Nephron (organoid): ENCODE measurements around the gene SH2B2.

Experiments used
- H3K27ac Mint-ChIP-seq, 3 experiments: 2 replicates each; pipeline ENCODE4 v1.8.0; 2020; ENCODE audit warnings: mixed read lengths in 3 of 3, mild to moderate bottlenecking in 2 of 3, moderate library complexity in 1 of 3
- H3K27me3 Mint-ChIP-seq: 2 replicates; pipeline ENCODE4 v1.8.0; 2021; ENCODE audit warnings: low read depth, mild to moderate bottlenecking, moderate library complexity, mixed read lengths
- H3K36me3 Mint-ChIP-seq: 2 replicates; pipeline ENCODE4 v1.8.0; 2020; ENCODE audit warnings: low read depth, mixed read lengths
- H3K4me1 Mint-ChIP-seq: 2 replicates; pipeline ENCODE4 v1.8.0; 2020; ENCODE audit warnings: mixed read lengths
- H3K4me3 Mint-ChIP-seq, 3 experiments: 2 replicates each; pipeline ENCODE4 v1.8.0; 2020; ENCODE audit warnings: mild to moderate bottlenecking in 3 of 3, mixed read lengths in 3 of 3, moderate library complexity in 2 of 3
- H3K9me3 Mint-ChIP-seq: 2 replicates; pipeline ENCODE4 v1.8.0; 2020; ENCODE audit warnings: mixed read lengths
- TF ChIP-seq, protein P1 (sequence below), 3 experiments: fragments of 200-600 bp; sonication (generic); IDR thresholded peaks; one replicate each; pipeline ENCODE4 v1.5.0; 2021; ENCODE audit warnings: antibody characterized with exemption in 3 of 3; ENCODE audit not compliant: unreplicated experiment in 3 of 3

Gene SH2B2

DNA sequence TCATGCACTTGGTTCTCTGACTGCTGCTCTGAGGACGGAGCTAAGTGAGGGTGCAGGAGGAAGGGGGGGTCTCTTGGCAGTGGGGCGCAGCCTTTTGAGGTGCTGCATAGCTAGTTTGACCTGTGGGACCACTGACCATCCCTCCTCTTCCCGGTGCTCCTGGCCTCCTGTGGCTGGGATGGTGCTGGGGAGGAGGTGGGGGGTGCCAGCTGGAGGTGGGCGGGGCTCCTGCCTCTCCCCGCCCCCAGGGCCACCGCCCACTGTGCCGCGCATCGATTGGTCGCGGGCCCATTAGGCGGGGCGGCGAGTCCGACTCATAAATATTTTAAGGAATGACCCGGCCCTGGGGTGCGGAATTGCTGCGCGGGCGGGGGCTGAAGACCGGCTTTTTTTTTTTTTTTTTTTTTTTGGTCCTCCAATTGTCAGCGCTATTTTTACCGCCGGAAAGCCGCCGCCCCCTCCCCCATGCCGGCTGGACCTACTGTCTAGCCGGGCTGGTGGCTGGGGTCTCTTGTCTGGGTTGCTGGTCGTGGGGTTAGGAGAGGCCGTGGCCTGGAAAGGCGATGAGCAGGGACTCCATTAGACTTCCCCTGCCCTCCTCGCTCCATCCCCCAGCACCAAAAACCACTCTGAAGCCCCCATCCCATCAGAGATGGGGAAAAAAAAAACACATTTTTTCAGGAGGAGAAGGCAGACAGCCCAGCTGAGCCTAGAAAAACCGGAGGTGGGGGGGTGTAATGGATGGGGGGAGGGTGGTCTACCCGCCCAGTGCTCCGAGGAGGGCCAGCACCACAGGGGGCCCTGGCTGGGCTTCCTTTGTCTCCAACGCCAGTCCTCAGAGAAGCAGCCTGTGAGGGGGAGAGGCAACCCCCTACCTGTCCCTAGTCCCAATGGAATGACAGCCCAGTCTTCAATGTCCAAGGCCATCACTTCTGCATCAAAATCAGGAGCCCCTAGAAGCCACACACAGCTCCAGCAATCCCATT lies 6.4 kb downstream of the SH2B2 start:
- peaks cover 41% of the 10 kb centered on the region for H3K4me1 Mint-ChIP-seq
- H3K36me3 Mint-ChIP-seq = no peaks in the 10 kb centered on the region
- H3K4me3 Mint-ChIP-seq = peak overlapping the region in 1 of 3 experiments; percentile 50
- TF ChIP-seq, protein P1, sequence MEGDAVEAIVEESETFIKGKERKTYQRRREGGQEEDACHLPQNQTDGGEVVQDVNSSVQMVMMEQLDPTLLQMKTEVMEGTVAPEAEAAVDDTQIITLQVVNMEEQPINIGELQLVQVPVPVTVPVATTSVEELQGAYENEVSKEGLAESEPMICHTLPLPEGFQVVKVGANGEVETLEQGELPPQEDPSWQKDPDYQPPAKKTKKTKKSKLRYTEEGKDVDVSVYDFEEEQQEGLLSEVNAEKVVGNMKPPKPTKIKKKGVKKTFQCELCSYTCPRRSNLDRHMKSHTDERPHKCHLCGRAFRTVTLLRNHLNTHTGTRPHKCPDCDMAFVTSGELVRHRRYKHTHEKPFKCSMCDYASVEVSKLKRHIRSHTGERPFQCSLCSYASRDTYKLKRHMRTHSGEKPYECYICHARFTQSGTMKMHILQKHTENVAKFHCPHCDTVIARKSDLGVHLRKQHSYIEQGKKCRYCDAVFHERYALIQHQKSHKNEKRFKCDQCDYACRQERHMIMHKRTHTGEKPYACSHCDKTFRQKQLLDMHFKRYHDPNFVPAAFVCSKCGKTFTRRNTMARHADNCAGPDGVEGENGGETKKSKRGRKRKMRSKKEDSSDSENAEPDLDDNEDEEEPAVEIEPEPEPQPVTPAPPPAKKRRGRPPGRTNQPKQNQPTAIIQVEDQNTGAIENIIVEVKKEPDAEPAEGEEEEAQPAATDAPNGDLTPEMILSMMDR (IDR thresholded peaks at IDR 0.05; ENCODE audit: unreplicated experiment in 3 of 3) = no peak
- no peak overlapping the region for H3K27ac Mint-ChIP-seq
- H3K9me3 Mint-ChIP-seq = no peaks in the 10 kb centered on the region
- peaks cover 22% of the 10 kb centered on the region for H3K27me3 Mint-ChIP-seq

DNA sequence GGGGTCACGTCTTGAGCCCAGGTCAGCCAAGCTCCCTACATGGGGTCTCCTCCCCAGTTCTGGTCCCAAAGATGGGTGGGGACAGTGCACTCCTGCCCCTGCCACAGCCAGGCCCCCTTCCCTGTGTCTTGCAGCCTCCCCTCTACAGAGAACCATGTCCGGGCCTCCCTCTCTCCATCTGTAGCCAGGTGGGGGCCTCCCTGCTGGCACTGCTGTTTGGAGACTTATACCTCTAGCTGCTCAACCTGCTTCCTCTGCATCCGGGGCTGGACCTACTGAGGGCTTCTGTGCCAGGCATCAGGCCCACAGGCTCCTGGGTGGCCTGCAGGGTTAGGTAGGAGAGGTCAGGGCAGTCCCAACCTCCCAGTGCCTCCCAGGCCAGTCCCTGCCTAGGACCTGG lies 7.9 kb downstream of the SH2B2 start:
- Mint-ChIP-seq H3K4me3 (no peak overlapping the region), H3K27ac (no peak overlapping the region), H3K9me3 (no peaks in the 10 kb centered on the region), H3K36me3 (no peaks in the 10 kb centered on the region), H3K27me3 (peaks cover 19% of the 10 kb centered on the region), H3K4me1 (peaks cover 38% of the 10 kb centered on the region)
- TF ChIP-seq, protein P1 (IDR thresholded peaks at IDR 0.05; ENCODE audit: unreplicated experiment in 3 of 3) = no peak

DNA sequence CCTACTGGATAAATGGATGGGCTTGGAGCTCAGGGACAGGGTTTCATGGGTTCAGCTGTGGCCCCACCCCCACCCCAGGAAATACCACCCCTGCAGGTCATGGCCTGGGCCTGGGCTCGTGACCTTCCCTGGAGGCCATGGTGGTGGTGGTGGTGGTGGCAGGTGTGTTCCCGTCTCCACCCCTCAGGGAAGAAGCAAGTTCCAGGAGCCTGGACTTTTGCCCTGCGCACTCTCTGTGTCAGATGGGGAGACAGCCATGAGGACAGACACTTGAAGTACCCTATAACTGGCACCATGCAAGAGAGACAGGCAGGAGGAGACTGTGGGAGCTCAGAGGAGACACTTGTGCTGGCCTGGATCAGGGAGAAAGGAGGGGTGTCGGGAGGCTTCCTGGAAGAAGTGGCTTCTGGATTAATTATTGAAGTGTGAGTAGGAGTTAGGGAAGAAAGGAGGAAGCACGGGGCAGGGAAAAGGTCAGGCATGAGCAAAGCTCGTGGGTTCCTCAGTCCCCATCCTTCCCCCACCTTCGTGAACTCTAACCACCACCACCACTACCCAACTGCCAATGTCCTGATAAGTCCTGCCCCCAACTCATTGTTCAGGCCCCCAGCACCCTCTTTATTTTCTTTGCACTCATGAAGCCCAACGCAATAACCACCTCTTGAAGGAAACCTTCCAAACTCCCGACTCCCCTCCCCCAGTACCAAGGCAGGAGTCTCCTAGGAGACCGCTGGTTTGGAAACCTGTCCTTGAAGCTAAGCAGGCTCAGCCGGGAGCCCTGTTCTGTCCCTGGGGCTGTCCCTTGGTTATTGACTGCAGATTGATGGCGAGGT lies 8.9 kb downstream of the SH2B2 start:
- Mint-ChIP-seq H3K36me3 (no peaks in the 10 kb centered on the region), H3K9me3 (no peaks in the 10 kb centered on the region), H3K4me3 (peak overlapping the region in 1 of 3 experiments; percentile 29), H3K4me1 (peaks cover 36% of the 10 kb centered on the region), H3K27me3 (peaks cover 14% of the 10 kb centered on the region), H3K27ac (peak overlapping the region in 1 of 3 experiments; percentile 19)
- TF ChIP-seq, protein P1 (IDR thresholded peaks at IDR 0.05; ENCODE audit: unreplicated experiment in 3 of 3) = no peak

DNA sequence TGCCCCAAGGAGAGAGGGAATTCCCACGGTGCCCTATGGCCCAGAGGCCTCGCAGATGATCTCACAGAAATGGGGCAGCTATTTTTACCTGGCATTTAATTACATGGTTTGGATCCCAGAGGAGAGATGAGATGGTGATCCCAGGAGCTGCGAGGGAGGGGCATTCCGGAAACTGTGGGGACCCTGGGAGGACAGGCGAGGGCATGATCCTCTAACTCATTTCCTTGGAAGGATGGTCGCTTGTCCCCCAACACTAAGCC lies 9.4 kb downstream of the SH2B2 start:
- Mint-ChIP-seq H3K36me3 (no peaks in the 10 kb centered on the region), H3K9me3 (no peaks in the 10 kb centered on the region), H3K4me1 (peaks cover 34% of the 10 kb centered on the region), H3K27ac (no peak overlapping the region), H3K4me3 (no peak overlapping the region), H3K27me3 (peaks cover 14% of the 10 kb centered on the region)
- TF ChIP-seq, protein P1 (IDR thresholded peaks at IDR 0.05; ENCODE audit: unreplicated experiment in 3 of 3) = no peak

DNA sequence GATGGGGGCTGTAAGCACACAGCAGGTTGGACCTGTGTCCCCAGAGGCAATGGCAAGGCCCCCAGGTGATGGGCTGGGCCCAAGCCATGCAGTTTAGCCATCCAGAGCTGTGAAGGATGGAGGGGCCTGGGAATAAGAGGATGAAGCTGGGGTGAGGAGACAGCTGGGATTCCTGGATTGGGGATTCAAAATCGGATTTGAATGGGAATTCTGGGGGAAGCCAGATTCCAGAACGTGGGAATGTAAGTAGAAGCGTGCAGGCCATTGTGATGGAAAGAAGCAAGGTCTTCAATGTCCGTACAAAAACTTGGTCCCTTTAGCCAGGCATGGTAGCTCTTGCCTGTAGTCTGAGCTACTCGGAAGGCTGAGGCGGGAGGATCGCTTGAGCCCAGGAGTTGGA lies 9.8 kb downstream of the SH2B2 start:
- Mint-ChIP-seq H3K27me3 (peaks cover 10% of the 10 kb centered on the region), H3K4me1 (peaks cover 33% of the 10 kb centered on the region), H3K36me3 (no peaks in the 10 kb centered on the region), H3K4me3 (no peak overlapping the region), H3K9me3 (no peaks in the 10 kb centered on the region), H3K27ac (no peak overlapping the region)
- TF ChIP-seq, protein P1 (IDR thresholded peaks at IDR 0.05; ENCODE audit: unreplicated experiment in 3 of 3) = no peak
